ENCODE measurements around the gene ADH7.

GRCh38 chr4:99362768-99363167 lies 72.4 kb downstream of the ADH7 start:
- TF ChIP-seq, protein P1, sequence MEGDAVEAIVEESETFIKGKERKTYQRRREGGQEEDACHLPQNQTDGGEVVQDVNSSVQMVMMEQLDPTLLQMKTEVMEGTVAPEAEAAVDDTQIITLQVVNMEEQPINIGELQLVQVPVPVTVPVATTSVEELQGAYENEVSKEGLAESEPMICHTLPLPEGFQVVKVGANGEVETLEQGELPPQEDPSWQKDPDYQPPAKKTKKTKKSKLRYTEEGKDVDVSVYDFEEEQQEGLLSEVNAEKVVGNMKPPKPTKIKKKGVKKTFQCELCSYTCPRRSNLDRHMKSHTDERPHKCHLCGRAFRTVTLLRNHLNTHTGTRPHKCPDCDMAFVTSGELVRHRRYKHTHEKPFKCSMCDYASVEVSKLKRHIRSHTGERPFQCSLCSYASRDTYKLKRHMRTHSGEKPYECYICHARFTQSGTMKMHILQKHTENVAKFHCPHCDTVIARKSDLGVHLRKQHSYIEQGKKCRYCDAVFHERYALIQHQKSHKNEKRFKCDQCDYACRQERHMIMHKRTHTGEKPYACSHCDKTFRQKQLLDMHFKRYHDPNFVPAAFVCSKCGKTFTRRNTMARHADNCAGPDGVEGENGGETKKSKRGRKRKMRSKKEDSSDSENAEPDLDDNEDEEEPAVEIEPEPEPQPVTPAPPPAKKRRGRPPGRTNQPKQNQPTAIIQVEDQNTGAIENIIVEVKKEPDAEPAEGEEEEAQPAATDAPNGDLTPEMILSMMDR (IDR thresholded peaks at IDR 0.05): no peak
- TF ChIP-seq EP300 (IDR thresholded peaks at IDR 0.05) (no peak), POLR2A (IDR thresholded peaks at IDR 0.05) (no peak), POLR2AphosphoS5 (IDR thresholded peaks at IDR 0.05) (no peak)

All from upper lobe of left lung (tissue), 4 donors.